BJ (cell line): ENCODE data around the gene CD101. TPM values are rescaled to one million over a fixed set of nuclear protein-coding genes. Genes with fewer than 3 reads are reported as not detected.

ENCODE experiments used
- CTCF ChIA-PET: fragments of 350-600 bp; formaldehyde crosslinking; extraction: SDS; loops from one replicate; lab custom pipeline; 2021; ENCODE audit warnings: antibody characterized with exemption, inconsistent platforms; lab: Yijun Ruan, JAX
- POLR2A ChIA-PET: fragments of 300-600 bp; sonication (Branson Sonifier 250); formaldehyde crosslinking; extraction: SDS; loops from one replicate; lab custom pipeline; 2021; ENCODE audit warnings: antibody characterized with exemption; lab: Charles Lee
- DNase-seq: peaks from one replicate; pipeline ENCODE4 v3.0.0-alpha.2; 2011; ENCODE audit warnings: low read depth
- H3K27me3 ChIP-seq: 2 replicates; pipeline ENCODE4 v1.6.0; 2011; ENCODE audit warnings: low read length; ENCODE audit not compliant: control insufficient read depth, insufficient read depth
- H3K36me3 ChIP-seq: 2 replicates; pipeline ENCODE4 v1.5.1; 2011; ENCODE audit warnings: low read length; ENCODE audit not compliant: control insufficient read depth, insufficient read depth
- H3K4me3 ChIP-seq: 2 replicates; pipeline ENCODE4 v1.5.1; 2011; ENCODE audit warnings: low read depth, mild to moderate bottlenecking, control low read depth, low read length
- polyA plus RNA-seq: library from polyadenylated mRNA; depleted of rRNA; stranded (reverse); fragments of >200 nt; gene quantifications from 2 replicates; pipeline ENCODE4 v1.2.3, GENCODE V29; 2011; rRNA removed
- small RNA-seq: library from RNA; depleted of rRNA; stranded (forward); fragments of <200 nt; gene quantifications from one replicate; pipeline ENCODE3, GENCODE V24; 2012; ENCODE audit warnings: low replicate concordance, low read depth; ENCODE audit not compliant: insufficient read length
- TF ChIP-seq, protein P1 (sequence below): IDR thresholded peaks from 2 replicates; pipeline ENCODE4 v1.5.1; 2011; ENCODE audit warnings: low read depth, mild to moderate bottlenecking, control low read depth, inconsistent platforms, low read length, moderate library complexity; ENCODE audit not compliant: insufficient read depth

The CD101 gene
- polyA plus RNA-seq, 1 experiment = 0.12 TPM

DNA sequence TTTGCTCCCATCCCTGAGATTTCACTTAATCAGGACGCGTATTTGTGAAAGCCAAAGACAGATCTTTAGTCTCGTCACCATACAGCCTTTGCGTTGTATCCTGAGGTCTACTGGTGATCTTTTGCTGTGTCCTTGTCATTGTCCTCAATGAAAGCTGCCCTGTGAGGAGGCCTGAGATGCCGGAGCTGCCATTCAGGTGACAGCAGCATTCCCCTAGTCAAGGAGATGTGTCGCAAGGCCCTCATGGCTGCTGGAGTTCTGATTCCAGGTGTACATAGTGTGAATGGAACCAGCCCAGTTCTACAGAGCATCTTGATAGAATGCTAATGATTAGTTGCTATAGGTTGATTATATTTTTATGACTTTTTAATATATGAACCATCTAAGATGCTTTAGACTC is 82.7 kb downstream of the CD101 start:
- Histone ChIP-seq H3K36me3 (peaks cover 2% of the 10 kb centered on the region; the same call in 1 of the 2 replicates), H3K27me3 (no peaks in the 10 kb centered on the region), H3K4me3 (no peak overlapping the region)
- ChIA-PET POLR2A (no interaction called here), CTCF (no interaction called here)
- TF ChIP-seq, protein P1, sequence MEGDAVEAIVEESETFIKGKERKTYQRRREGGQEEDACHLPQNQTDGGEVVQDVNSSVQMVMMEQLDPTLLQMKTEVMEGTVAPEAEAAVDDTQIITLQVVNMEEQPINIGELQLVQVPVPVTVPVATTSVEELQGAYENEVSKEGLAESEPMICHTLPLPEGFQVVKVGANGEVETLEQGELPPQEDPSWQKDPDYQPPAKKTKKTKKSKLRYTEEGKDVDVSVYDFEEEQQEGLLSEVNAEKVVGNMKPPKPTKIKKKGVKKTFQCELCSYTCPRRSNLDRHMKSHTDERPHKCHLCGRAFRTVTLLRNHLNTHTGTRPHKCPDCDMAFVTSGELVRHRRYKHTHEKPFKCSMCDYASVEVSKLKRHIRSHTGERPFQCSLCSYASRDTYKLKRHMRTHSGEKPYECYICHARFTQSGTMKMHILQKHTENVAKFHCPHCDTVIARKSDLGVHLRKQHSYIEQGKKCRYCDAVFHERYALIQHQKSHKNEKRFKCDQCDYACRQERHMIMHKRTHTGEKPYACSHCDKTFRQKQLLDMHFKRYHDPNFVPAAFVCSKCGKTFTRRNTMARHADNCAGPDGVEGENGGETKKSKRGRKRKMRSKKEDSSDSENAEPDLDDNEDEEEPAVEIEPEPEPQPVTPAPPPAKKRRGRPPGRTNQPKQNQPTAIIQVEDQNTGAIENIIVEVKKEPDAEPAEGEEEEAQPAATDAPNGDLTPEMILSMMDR = no peak
- no peak for DNase-seq

Small RNA genes lying within 50 kb of the gene (small RNA-seq; reads per million reads assigned to genes)
- not detected for gene RNA5SP55

Other genes starting within 250 kb of the CD101 start
- not detected in 2 replicates for gene CD2, start 247.3 kb upstream of the CD101 start, polyA plus RNA-seq
- 3.1 and 4.9 TPM in 2 replicates for gene PTGFRN, start 91.8 kb upstream of the CD101 start, polyA plus RNA-seq
- 8.9 and 10.1 TPM in 2 replicates for gene TTF2, start 58.6 kb downstream of the CD101 start, polyA plus RNA-seq
- gene TRIM45, start 120.0 kb downstream of the CD101 start, polyA plus RNA-seq = 3.3 and 3.8 TPM in 2 replicates
- not detected in 2 replicates for gene VTCN1, start 209.2 kb downstream of the CD101 start, polyA plus RNA-seq